ENCODE results near the gene CORO2A.

- no peak for TF ChIP-seq CTCF (conservative IDR thresholded peaks at IDR 0.05)
- no peak for TF ChIP-seq EZH2 (IDR thresholded peaks at IDR 0.05; ENCODE audit: low read depth)
Observed at GRCh38 chr9:98227883-98228282, 35.4 kb upstream of the CORO2A start.
